ENCODE data around the gene UTS2R.

DNA sequence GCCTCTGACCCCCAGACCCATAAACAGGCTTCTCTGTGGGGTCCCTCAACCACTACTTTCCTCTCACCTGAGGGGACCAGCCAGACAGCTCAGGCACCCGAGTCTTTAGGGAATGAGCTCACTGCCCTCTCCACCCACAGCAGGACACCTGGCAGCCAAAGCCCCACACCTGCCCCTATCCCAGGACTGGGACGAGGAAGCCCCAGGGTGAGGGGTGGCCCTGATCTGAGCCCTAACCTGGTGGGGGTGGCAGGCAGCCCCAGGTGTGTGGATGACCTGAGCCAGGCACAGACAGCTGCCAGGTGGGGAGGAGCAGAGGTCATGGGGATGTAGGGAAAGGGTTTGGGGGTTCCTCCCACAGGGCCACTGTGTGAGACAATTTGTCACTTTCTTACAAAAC is 14.2 kb upstream of the UTS2R start:
- TF ChIP-seq POLR2A (IDR thresholded peaks at IDR 0.05): no peak
- TF ChIP-seq, protein P1, sequence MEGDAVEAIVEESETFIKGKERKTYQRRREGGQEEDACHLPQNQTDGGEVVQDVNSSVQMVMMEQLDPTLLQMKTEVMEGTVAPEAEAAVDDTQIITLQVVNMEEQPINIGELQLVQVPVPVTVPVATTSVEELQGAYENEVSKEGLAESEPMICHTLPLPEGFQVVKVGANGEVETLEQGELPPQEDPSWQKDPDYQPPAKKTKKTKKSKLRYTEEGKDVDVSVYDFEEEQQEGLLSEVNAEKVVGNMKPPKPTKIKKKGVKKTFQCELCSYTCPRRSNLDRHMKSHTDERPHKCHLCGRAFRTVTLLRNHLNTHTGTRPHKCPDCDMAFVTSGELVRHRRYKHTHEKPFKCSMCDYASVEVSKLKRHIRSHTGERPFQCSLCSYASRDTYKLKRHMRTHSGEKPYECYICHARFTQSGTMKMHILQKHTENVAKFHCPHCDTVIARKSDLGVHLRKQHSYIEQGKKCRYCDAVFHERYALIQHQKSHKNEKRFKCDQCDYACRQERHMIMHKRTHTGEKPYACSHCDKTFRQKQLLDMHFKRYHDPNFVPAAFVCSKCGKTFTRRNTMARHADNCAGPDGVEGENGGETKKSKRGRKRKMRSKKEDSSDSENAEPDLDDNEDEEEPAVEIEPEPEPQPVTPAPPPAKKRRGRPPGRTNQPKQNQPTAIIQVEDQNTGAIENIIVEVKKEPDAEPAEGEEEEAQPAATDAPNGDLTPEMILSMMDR (IDR thresholded peaks at IDR 0.05): no peak

Data from body of pancreas (tissue), 4 donors.